ENCODE data around the gene TBC1D3C.
"Not testable (repeated sequence)": the region's sequence is repeated elsewhere in the genome, so short reads cannot be mapped to it uniquely, and the experiment has no call there.

Gene TBC1D3C

GRCh38 chr17:38068534-38068933 is at the start of gene TBC1D3C:
Gene TBC1D3C, minus strand, starts transcription at chr17:38068634. Its CDS starts 1,568 bp downstream, at chr17:38067066.
- DNase-seq: not testable (repeated sequence)

DNA sequence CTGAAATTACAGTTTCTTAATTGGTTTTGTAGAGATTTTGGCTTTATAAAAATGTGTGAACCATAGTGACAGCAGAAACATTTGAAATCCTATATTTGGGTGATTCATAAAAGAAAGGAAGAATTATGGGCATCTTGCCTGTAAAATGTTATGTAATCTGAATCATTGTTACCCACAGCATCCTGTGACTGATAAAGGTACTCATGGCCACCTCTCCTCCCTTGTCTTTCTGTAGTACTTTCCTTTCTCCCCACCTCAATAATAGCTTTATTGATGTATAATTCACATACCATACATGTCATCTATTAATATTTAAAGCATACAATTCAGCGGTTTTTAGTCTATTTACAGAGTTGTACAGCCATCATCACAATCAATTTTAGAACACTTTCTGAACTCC is 30.8 kb upstream of the TBC1D3C start:
- DNase-seq: not testable (repeated sequence)

GRCh38 chr17:38094059-38094694 is 25.7 kb upstream of the TBC1D3C start:
- not testable (repeated sequence) for DNase-seq

DNA sequence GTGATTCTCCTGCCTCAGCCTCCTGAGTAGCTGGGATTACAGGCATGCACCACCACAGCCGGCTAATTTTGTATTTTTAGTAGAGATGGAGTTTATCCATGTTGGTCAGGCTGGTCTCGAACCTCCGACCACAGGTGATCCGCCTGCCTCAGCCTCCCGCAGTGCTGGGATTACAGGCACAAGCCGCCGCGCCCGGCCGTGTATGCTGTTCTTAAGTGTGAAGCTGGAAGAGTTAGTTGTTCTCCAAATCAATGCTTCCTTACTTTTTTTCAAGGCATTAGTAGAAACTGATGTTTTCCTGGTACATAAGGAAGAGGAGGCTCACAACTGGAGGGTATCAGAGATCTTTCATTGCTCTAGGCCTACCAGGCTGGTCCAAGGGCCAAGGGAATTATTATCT is 19.7 kb upstream of the TBC1D3C start:
- DNase-seq: not testable (repeated sequence)

GRCh38 chr17:38087344-38087743 is 18.9 kb upstream of the TBC1D3C start:
- not testable (repeated sequence) for DNase-seq
